Prostate gland (tissue), 2 donors: ENCODE measurements around the gene TMEM192.

Experiments
- POLR2A ChIP-seq: fragments of 450-650 bp; IDR thresholded peaks from one replicate; pipeline ENCODE4 v1.6.1; 2016; ENCODE audit warnings: antibody characterized with exemption, mild to moderate bottlenecking
- POLR2AphosphoS5 ChIP-seq: sonication (generic); formaldehyde crosslinking; IDR thresholded peaks from one replicate; pipeline ENCODE4 v1.6.1; 2017; ENCODE audit warnings: antibody characterized with exemption
- TF ChIP-seq, protein P1 (sequence below), 4 experiments: fragments of 200-600 bp in 2 of 4; fragments of 450-650 bp in 2 of 4; sonication (generic) in 2 of 4; IDR thresholded peaks; 1 replicate in 3 of 4; 2 replicates in 1 of 4; pipeline ENCODE4 v1.5.1; 2016 to 2019; ENCODE audit warnings: antibody characterized with exemption in 4 of 4, mild to moderate bottlenecking in 2 of 4, moderate library complexity in 2 of 4

DNA sequence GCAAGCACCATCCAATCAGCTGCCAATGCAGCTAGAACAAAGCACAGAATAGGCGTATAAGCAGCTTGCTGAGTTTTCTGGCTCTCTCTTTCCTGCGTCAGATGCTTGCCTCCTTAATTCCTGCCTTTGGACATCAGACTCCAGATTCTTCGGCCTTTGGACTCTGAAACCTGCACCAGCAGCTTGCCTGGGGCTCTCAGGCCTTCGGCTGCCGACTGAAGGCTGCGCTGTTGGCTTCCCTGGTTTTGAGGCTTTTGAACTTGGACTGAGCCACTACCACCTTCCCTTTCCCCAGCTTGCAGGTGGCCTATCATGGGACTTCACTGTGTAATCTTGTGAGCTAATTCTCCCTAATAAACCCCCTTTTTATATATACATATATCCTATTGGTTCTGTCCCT, 6.1 kb downstream of the TMEM192 start:
- TF ChIP-seq, protein P1, sequence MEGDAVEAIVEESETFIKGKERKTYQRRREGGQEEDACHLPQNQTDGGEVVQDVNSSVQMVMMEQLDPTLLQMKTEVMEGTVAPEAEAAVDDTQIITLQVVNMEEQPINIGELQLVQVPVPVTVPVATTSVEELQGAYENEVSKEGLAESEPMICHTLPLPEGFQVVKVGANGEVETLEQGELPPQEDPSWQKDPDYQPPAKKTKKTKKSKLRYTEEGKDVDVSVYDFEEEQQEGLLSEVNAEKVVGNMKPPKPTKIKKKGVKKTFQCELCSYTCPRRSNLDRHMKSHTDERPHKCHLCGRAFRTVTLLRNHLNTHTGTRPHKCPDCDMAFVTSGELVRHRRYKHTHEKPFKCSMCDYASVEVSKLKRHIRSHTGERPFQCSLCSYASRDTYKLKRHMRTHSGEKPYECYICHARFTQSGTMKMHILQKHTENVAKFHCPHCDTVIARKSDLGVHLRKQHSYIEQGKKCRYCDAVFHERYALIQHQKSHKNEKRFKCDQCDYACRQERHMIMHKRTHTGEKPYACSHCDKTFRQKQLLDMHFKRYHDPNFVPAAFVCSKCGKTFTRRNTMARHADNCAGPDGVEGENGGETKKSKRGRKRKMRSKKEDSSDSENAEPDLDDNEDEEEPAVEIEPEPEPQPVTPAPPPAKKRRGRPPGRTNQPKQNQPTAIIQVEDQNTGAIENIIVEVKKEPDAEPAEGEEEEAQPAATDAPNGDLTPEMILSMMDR (IDR thresholded peaks at IDR 0.05) = no peak
- TF ChIP-seq POLR2A (no peak), POLR2AphosphoS5 (no peak)
